Measurements from ENCODE around the gene TUBB4B. TPM values are rescaled to one million over a fixed set of nuclear protein-coding genes. Genes with fewer than 3 reads are reported as not detected.

The TUBB4B gene
- total RNA-seq, 2 experiments from 2014 or later = 417 to 443 TPM

DNA sequence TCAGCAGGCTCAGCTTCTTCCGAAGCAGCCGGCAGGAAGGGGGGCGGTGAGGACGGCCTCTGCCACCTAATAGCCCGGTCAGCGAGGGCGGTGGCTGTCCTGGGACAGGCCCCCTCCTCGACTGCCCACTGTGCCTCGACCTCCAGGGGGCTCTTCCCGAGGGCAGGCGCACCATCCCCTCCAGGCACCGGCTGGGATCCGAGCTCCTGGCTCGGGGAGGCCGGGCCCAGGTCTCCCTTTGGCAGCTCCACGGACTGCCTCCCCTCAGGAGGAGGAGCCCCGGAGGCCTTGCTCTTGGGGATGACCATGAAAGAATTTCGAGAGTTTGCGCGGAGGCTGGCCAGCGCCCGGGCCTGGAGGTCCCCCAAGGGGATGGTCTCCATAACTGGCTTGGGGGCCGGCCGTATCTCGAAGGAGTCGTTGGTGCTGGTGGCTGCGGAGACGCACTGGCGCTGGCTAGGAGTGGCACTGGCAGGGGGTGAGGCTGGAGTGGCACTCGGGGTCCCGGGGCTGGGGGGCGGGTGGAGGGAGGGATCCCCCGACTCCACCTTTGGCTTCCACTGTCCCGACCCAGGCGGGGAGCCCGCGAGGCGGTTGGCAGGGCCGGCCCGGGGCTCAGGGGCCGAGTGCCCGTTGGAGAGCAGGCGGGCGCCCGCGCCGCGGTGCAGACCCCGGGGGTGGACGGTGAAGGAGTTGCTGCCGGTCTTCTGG is 41.5 kb upstream of the TUBB4B start:
- peaks cover 34% of the 10 kb centered on the region for H3K79me2 ChIP-seq (ENCODE audit: insufficient read depth, low read depth, low read length)
- H3K4me3 ChIP-seq (ENCODE audit: low read depth, low read length, poor library complexity, severe bottlenecking) = peak overlapping the region; percentile 31
- CTCF ChIA-PET (ENCODE audit: unreplicated experiment) = no interaction called here
- H3K27ac ChIP-seq (ENCODE audit: low read depth, low read length, poor library complexity, severe bottlenecking) = no peak overlapping the region
- peaks cover 7% of the 10 kb centered on the region; the same call in 1 of the 2 replicates for H4K20me1 ChIP-seq (ENCODE audit: insufficient read depth, low read length)
- H2AFZ ChIP-seq (ENCODE audit: low read length) = no peak overlapping the region
- no peaks in the 10 kb centered on the region for H3K9me3 ChIP-seq (ENCODE audit: low read length)
- TF ChIP-seq, protein P1, sequence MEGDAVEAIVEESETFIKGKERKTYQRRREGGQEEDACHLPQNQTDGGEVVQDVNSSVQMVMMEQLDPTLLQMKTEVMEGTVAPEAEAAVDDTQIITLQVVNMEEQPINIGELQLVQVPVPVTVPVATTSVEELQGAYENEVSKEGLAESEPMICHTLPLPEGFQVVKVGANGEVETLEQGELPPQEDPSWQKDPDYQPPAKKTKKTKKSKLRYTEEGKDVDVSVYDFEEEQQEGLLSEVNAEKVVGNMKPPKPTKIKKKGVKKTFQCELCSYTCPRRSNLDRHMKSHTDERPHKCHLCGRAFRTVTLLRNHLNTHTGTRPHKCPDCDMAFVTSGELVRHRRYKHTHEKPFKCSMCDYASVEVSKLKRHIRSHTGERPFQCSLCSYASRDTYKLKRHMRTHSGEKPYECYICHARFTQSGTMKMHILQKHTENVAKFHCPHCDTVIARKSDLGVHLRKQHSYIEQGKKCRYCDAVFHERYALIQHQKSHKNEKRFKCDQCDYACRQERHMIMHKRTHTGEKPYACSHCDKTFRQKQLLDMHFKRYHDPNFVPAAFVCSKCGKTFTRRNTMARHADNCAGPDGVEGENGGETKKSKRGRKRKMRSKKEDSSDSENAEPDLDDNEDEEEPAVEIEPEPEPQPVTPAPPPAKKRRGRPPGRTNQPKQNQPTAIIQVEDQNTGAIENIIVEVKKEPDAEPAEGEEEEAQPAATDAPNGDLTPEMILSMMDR (conservative IDR thresholded peaks at IDR 0.05; ENCODE audit: low read length) = no peak
- no peak for TF ChIP-seq EZH2phosphoT487 (IDR thresholded peaks at IDR 0.05; ENCODE audit: borderline replicate concordance, low read depth, low read length)
- intact Hi-C loops (cut with micrococcal nuclease; ENCODE audit: unreplicated experiment) = loop anchor here (1.0 to 2.0 kb wide), 5 partner anchors 23 to 73 kb away; partner anchors contain the start of genes RNF208 and RNF224
- H3K4me1 ChIP-seq (ENCODE audit: insufficient read depth, low read length, poor library complexity, severe bottlenecking) = peaks cover 31% of the 10 kb centered on the region
- no peak for DNase-seq (ENCODE audit: low spot score)
- POLR2A ChIA-PET = no interaction called here
- peaks cover 4% of the 10 kb centered on the region; the same call in 1 of the 2 replicates for H3K36me3 ChIP-seq (ENCODE audit: insufficient read depth, low read length)
- peak overlapping the region; percentile 38; the same call in 1 of the 2 replicates for H3K4me2 ChIP-seq (ENCODE audit: low read length)
- BruUV-seq (replicated peaks) = no TSS peak
- no peaks in the 10 kb centered on the region for H3K9me2 ChIP-seq (ENCODE audit: insufficient read depth, low read length)

DNA sequence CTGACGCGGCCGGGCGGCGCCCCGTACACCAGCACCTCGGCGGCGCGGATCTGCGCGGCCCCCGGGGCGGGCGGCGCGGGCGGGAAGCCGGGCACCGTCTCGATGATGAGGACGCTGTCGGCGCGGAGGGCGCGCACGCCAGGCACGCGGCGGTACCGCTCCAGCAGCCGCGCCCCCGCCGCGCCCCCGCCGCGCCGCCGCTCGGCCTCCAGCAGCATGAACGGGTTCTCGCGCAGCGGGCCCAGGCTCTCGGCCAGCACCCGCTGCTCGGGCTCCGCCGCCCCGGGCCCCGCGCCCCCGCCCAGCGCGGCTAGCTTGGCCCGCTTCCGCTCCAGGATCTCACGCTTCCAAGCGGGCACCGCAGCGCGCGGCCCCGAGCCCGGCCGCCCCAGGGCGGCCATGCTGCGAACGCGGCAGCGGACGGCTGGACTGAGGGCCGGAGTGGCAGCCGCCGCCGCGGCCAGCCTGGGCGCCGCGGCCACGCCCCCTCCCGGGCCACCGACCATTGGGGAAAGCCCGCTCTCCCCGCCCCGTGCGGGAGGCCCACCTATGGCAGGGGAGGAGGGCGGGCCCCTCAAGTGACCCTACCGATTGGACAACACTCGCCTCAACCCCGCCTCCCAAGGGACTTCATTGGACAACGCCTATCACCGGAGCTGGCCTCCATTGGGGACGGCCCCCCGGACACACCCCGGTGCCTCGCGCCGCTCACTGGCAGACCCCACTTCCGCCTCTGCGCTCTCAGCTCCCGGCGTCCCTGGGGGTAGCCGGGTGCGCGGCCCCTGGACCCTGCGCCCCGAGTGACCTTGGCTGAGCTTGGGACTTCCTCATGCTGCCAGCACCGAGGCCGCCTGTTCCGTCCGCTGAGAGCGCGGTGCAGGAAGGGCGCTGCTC is 40.5 kb upstream of the TUBB4B start, which contains the start of gene TPRN:
TSS of gene TPRN (minus strand) at position 431 of the 894 bp plus-strand sequence. CDS start at position 401, 30 bp downstream.
- H2AFZ ChIP-seq (ENCODE audit: low read length) = no peak within 1 kb of the TSS
- H3K79me2 ChIP-seq (ENCODE audit: insufficient read depth, low read depth, low read length) = peaks cover 42% of the 10 kb centered on the region
- peak within 1 kb of the TSS; percentile 97 for H3K4me2 ChIP-seq (ENCODE audit: low read length)
- no peak for TF ChIP-seq EZH2phosphoT487 (IDR thresholded peaks at IDR 0.05; ENCODE audit: borderline replicate concordance, low read depth, low read length)
- TF ChIP-seq, protein P1 (conservative IDR thresholded peaks at IDR 0.05; ENCODE audit: low read length) = no peak
- H3K4me1 ChIP-seq (ENCODE audit: insufficient read depth, low read length, poor library complexity, severe bottlenecking) = peaks cover 33% of the 10 kb centered on the region
- DNase-seq (ENCODE audit: low spot score) = peak; percentile 100
- peaks cover 4% of the 10 kb centered on the region; the same call in 1 of the 2 replicates for H3K36me3 ChIP-seq (ENCODE audit: insufficient read depth, low read length)
- CTCF ChIA-PET (ENCODE audit: unreplicated experiment) = interaction anchor here (0.6 kb wide), 1 partner anchor 12 kb away, joined by 3 read pairs; the partner anchor contains the start of gene ANAPC2
- intact Hi-C loops (cut with micrococcal nuclease; ENCODE audit: unreplicated experiment) = loop anchor here (1.0 to 2.0 kb wide), 5 partner anchors 22 to 74 kb away; partner anchors contain the start of genes RNF208 and RNF224
- H3K4me3 ChIP-seq (ENCODE audit: low read depth, low read length, poor library complexity, severe bottlenecking) = peak within 1 kb of the TSS; percentile 76
- H3K27ac ChIP-seq (ENCODE audit: low read depth, low read length, poor library complexity, severe bottlenecking) = peak within 1 kb of the TSS; percentile 49
- no TSS peak for BruUV-seq (replicated peaks)
- H4K20me1 ChIP-seq (ENCODE audit: insufficient read depth, low read length) = peaks cover 7% of the 10 kb centered on the region; the same call in 1 of the 2 replicates
- POLR2A ChIA-PET = interaction anchor here (0.6 to 2.5 kb wide), 6 partner anchors 12 to 400 kb away, joined by 3 to 16 read pairs (median 4); partner anchors contain the start of genes ANAPC2, MAN1B1, SSNA1 and TUBB4B
- H3K9me2 ChIP-seq (ENCODE audit: insufficient read depth, low read length) = no peaks in the 10 kb centered on the region
- H3K9me3 ChIP-seq (ENCODE audit: low read length) = no peaks in the 10 kb centered on the region

Measured in OCI-LY7 (cell line).